Liver (tissue), 9 donors: Measurements from ENCODE around the gene ELP4. TPM values are rescaled to one million over a fixed set of nuclear protein-coding genes. Genes with fewer than 3 reads are reported as not detected.

Experiments used
- DNase-seq: peaks from one replicate; pipeline ENCODE4 v3.0.0-alpha.2; 2017; ENCODE audit warnings: low spot score
- H3K27ac ChIP-seq, 2 donors: one replicate each; pipeline ENCODE4 v1.7.0; 2013; ENCODE audit warnings: inconsistent platforms in 2 of 2, low read length in 2 of 2, control low read depth in 1 of 2, low read depth in 1 of 2, mild to moderate bottlenecking in 1 of 2
- H3K27me3 ChIP-seq, 4 donors: one replicate each; pipeline versions ENCODE4 v1.6.1 to v1.7.0; 2013; ENCODE audit warnings: low read length in 3 of 4, inconsistent platforms in 1 of 4, mild to moderate bottlenecking in 1 of 4, moderate library complexity in 1 of 4; ENCODE audit not compliant: control insufficient read depth in 4 of 4, insufficient read depth in 4 of 4
- H3K36me3 ChIP-seq, 4 donors: one replicate each; pipeline versions ENCODE4 v1.6.1 to v1.7.0; 2013; ENCODE audit warnings: low read length in 3 of 4, mild to moderate bottlenecking in 3 of 4, low read depth in 1 of 4, moderate library complexity in 1 of 4; ENCODE audit not compliant: control insufficient read depth in 4 of 4, insufficient read depth in 3 of 4
- H3K4me1 ChIP-seq, 4 donors: one replicate each; pipeline versions ENCODE4 v1.6.1 to v1.7.0; 2013; ENCODE audit warnings: low read length in 3 of 4, mild to moderate bottlenecking in 3 of 4, moderate library complexity in 1 of 4; ENCODE audit not compliant: control insufficient read depth in 4 of 4, insufficient read depth in 4 of 4
- H3K4me3 ChIP-seq, 3 donors: one replicate each; pipeline versions ENCODE4 v1.6.1 to v1.7.0; 2013; ENCODE audit warnings: low read length in 3 of 3, control low read depth in 1 of 3, low read depth in 1 of 3, mild to moderate bottlenecking in 1 of 3
- H3K9ac ChIP-seq, 2 donors: one replicate each; pipeline ENCODE4 v1.7.0; 2013; ENCODE audit warnings: low read length in 2 of 2, mild to moderate bottlenecking in 2 of 2, moderate library complexity in 2 of 2, control low read depth in 1 of 2, low read depth in 1 of 2
- H3K9me3 ChIP-seq, 4 donors: one replicate each; pipeline versions ENCODE4 v1.6.1 to v1.7.0; 2013; ENCODE audit warnings: low read length in 3 of 4; ENCODE audit not compliant: control insufficient read depth in 4 of 4
- EGR1 ChIP-seq, 2 donors: IDR thresholded peaks; 2 replicates each; pipeline ENCODE4 v1.6.1; 2016 to 2018; ENCODE audit warnings: antibody characterized with exemption in 2 of 2, low read depth in 2 of 2
- FOXA1 ChIP-seq: IDR thresholded peaks from 2 replicates; pipeline ENCODE4 v1.6.1; 2016; ENCODE audit warnings: antibody characterized with exemption
- FOXA2 ChIP-seq: IDR thresholded peaks from 2 replicates; pipeline ENCODE4 v1.6.1; 2016; ENCODE audit warnings: antibody characterized with exemption
- GABPA ChIP-seq, 2 donors: IDR thresholded peaks in 1 of 2; conservative IDR thresholded peaks in 1 of 2; 2 replicates each; pipeline ENCODE4 v1.6.1; 2016; ENCODE audit warnings: antibody characterized with exemption in 2 of 2, mild to moderate bottlenecking in 1 of 2, moderate library complexity in 1 of 2
- HNF4A ChIP-seq, 2 donors: conservative IDR thresholded peaks; 2 replicates each; pipeline ENCODE4 v1.6.1; 2016; ENCODE audit warnings: antibody characterized with exemption in 2 of 2, mild to moderate bottlenecking in 2 of 2
- HNF4G ChIP-seq: IDR thresholded peaks from 2 replicates; pipeline ENCODE4 v1.6.1; 2016; ENCODE audit warnings: antibody characterized with exemption
- JUND ChIP-seq, 2 donors: IDR thresholded peaks; 2 replicates each; pipeline ENCODE4 v1.6.1; 2016; ENCODE audit warnings: antibody characterized with exemption in 2 of 2
- MAX ChIP-seq: IDR thresholded peaks from 2 replicates; pipeline ENCODE4 v1.6.1; 2016; ENCODE audit warnings: antibody characterized with exemption
- NR2F2 ChIP-seq: IDR thresholded peaks from 2 replicates; pipeline ENCODE4 v1.6.1; 2016; ENCODE audit warnings: antibody characterized with exemption
- RAD21 ChIP-seq, 2 donors: IDR thresholded peaks; 2 replicates each; pipeline ENCODE4 v1.6.1; 2016; ENCODE audit warnings: antibody characterized with exemption in 2 of 2, mild to moderate bottlenecking in 2 of 2
- REST ChIP-seq: IDR thresholded peaks from 2 replicates; pipeline ENCODE4 v1.6.1; 2016; ENCODE audit warnings: antibody characterized with exemption, mild to moderate bottlenecking
- RXRA ChIP-seq, 2 donors: IDR thresholded peaks; 2 replicates each; pipeline ENCODE4 v1.6.1; 2017 to 2018; ENCODE audit warnings: antibody characterized with exemption in 2 of 2, mild to moderate bottlenecking in 1 of 2
- SP1 ChIP-seq: IDR thresholded peaks from 2 replicates; pipeline ENCODE4 v1.6.1; 2018; ENCODE audit warnings: antibody characterized with exemption, mild to moderate bottlenecking
- TAF1 ChIP-seq: conservative IDR thresholded peaks from 2 replicates; pipeline ENCODE4 v1.6.1; 2016; ENCODE audit warnings: antibody characterized with exemption, mild to moderate bottlenecking
- YY1 ChIP-seq: IDR thresholded peaks from 2 replicates; pipeline ENCODE4 v1.6.1; 2016; ENCODE audit warnings: antibody characterized with exemption, mild to moderate bottlenecking
- ZBTB33 ChIP-seq: IDR thresholded peaks from 2 replicates; pipeline ENCODE4 v1.6.1; 2016; ENCODE audit warnings: antibody characterized with exemption
- polyA plus RNA-seq, 2 donors: library from polyadenylated mRNA; stranded (reverse) in 1 of 2; unstranded in 1 of 2; fragments of 200-250 nt in 1 of 2; fragments of >200 nt in 1 of 2; fragmentation: Nextera tagmentation in 1 of 2; extraction: Ambion mirVana in 1 of 2; gene quantifications; one replicate each; pipeline versions ENCODE4 v1.2.1 to v1.2.3, GENCODE V29; 2013 to 2015
- total RNA-seq, 2 donors: library from RNA; depleted of rRNA; stranded (reverse); fragments of >200 nt; gene quantifications; one replicate each; pipeline ENCODE4 v1.2.3, GENCODE V29; 2014
- TF ChIP-seq, protein P1 (sequence below): IDR thresholded peaks from 2 replicates; pipeline ENCODE4 v1.6.1; 2016; ENCODE audit warnings: antibody characterized with exemption
- TF ChIP-seq, protein P2 (sequence below): fragments of 150-350 bp; IDR thresholded peaks from 2 replicates; pipeline ENCODE4 v1.5.1; 2017; ENCODE audit warnings: improper control_type of control experiment, low read depth, low read length; ENCODE audit not compliant: missing input control
- donor health status: healthy.
- donor health status: healthy.
- donor health status: healthy.
- donor health status: healthy.
- donor health status: healthy.

ELP4 gene
- total and polyA plus RNA-seq, 4 donors: 6.0 to 18.8 (median 12.5) TPM

DNA sequence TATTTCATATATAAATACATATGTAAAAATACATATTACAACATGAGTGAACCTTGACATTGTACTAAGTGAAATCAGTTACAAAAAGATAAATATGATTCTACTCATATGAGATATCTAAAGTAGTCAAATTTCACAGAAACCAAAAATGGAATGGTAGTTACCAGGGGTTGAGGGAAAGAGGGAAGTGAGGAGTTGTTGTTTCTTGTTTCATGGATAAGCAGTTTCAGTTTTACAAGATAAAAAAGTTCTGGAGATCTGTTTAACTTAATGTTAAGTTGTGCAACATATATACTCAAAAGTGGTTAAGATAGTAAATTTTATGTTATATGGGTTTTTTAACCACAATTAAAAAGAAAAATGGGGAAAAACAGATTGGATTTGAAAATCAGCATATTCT lies 107.7 kb downstream of the ELP4 start:
- TF ChIP-seq TAF1 (no peak), NR2F2 (no peak), ZBTB33 (no peak), EGR1 (IDR thresholded peaks at IDR 0.05; ENCODE audit: low read depth in 2 of 2) (no peak), SP1 (no peak), RAD21 (IDR thresholded peaks at IDR 0.05) (no peak), FOXA1 (no peak), REST (no peak), YY1 (no peak), HNF4A (conservative IDR thresholded peaks at IDR 0.05) (no peak), RXRA (IDR thresholded peaks at IDR 0.05) (no peak), FOXA2 (no peak), HNF4G (no peak), MAX (no peak), GABPA (IDR thresholded peaks at IDR 0.05 in 1 of 2, conservative IDR thresholded peaks at IDR 0.05 in 1 of 2) (no peak), JUND (IDR thresholded peaks at IDR 0.05) (no peak)
- TF ChIP-seq, protein P1, sequence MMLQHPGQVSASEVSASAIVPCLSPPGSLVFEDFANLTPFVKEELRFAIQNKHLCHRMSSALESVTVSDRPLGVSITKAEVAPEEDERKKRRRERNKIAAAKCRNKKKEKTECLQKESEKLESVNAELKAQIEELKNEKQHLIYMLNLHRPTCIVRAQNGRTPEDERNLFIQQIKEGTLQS: no peak
- TF ChIP-seq, protein P2, sequence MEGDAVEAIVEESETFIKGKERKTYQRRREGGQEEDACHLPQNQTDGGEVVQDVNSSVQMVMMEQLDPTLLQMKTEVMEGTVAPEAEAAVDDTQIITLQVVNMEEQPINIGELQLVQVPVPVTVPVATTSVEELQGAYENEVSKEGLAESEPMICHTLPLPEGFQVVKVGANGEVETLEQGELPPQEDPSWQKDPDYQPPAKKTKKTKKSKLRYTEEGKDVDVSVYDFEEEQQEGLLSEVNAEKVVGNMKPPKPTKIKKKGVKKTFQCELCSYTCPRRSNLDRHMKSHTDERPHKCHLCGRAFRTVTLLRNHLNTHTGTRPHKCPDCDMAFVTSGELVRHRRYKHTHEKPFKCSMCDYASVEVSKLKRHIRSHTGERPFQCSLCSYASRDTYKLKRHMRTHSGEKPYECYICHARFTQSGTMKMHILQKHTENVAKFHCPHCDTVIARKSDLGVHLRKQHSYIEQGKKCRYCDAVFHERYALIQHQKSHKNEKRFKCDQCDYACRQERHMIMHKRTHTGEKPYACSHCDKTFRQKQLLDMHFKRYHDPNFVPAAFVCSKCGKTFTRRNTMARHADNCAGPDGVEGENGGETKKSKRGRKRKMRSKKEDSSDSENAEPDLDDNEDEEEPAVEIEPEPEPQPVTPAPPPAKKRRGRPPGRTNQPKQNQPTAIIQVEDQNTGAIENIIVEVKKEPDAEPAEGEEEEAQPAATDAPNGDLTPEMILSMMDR: no peak
- Histone ChIP-seq H3K9ac (no peak overlapping the region), H3K4me1 (no peaks in the 10 kb centered on the region), H3K36me3 (no peaks in the 10 kb centered on the region), H3K27ac (no peak overlapping the region), H3K4me3 (no peak overlapping the region), H3K27me3 (no peaks in the 10 kb centered on the region), H3K9me3 (no peaks in the 10 kb centered on the region)
- DNase-seq: no peak

GRCh38 chr11:31619980-31620379 lies 110.4 kb downstream of the ELP4 start:
- no peak for DNase-seq
- H3K27me3 ChIP-seq: no peaks in the 10 kb centered on the region
- H3K9ac ChIP-seq: no peak overlapping the region
- H3K4me3 ChIP-seq: no peak overlapping the region
- no peaks in the 10 kb centered on the region for H3K36me3 ChIP-seq
- no peak overlapping the region for H3K27ac ChIP-seq
- H3K9me3 ChIP-seq: no peaks in the 10 kb centered on the region
- TF ChIP-seq FOXA1 (no peak), RXRA (IDR thresholded peaks at IDR 0.05) (no peak), JUND (IDR thresholded peaks at IDR 0.05) (no peak), REST (no peak)
- TF ChIP-seq, protein P1: no peak
- no peaks in the 10 kb centered on the region for H3K4me1 ChIP-seq
